CD4-positive, alpha-beta T cell treated with Interleukin-6 at 100 ng/mL for 8 hours (primary cell): ENCODE data around the gene SPINK14.

Source experiments
- DNase-seq: peaks from one replicate; pipeline ENCODE4 v3.0.0-alpha.2; 2020; ENCODE audit warnings: mixed read lengths, low spot score

Gene SPINK14

DNA sequence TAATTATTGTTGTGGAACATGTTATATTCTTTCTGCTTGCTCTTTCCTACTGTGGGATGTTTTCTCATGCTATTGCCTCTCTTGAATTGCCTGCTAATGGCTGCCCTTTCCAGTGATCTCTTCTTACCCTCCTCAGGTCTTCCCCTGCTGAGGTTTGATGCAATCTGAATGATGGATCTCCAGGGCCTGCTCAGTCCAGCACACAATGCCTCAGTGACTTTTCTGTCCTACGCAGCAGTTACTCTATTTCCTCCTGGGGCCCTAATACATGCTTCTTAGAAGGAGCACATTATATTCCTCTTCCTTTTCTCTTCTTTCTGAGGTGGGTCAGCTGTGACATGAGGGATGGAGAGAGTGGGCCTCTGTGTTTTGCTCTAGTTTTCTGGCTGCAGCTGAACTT lies at the start of gene SPINK14:
TSS of gene SPINK14 (plus strand) at position 301 of the 400 bp plus-strand sequence. CDS start 1,187 bp downstream, outside the sequence.
- DNase-seq: no peak

DNA sequence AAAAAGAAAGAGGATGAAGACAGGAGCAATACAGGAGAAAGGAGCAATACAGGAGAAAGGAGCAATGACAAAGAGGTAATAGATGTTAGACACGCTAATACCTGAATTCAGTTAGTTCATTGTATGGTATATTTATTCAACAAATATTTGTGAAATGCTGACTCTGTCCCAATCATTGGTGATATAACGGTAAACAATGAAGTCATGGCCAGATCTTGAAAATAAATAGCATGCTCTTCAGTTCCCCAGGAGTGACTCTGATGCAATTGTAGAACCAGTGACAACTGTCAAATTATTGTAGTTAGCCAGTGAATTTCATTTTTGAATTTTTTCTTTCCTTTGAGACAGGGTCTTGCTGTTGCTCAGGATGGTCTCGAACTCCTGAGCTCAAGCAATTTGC lies 48.0 kb upstream of the SPINK14 start:
- DNase-seq: no peak

- no peak for DNase-seq
These were observed 42.7 kb upstream of the SPINK14 start for GRCh38 chr5:148125641-148126040.

DNA sequence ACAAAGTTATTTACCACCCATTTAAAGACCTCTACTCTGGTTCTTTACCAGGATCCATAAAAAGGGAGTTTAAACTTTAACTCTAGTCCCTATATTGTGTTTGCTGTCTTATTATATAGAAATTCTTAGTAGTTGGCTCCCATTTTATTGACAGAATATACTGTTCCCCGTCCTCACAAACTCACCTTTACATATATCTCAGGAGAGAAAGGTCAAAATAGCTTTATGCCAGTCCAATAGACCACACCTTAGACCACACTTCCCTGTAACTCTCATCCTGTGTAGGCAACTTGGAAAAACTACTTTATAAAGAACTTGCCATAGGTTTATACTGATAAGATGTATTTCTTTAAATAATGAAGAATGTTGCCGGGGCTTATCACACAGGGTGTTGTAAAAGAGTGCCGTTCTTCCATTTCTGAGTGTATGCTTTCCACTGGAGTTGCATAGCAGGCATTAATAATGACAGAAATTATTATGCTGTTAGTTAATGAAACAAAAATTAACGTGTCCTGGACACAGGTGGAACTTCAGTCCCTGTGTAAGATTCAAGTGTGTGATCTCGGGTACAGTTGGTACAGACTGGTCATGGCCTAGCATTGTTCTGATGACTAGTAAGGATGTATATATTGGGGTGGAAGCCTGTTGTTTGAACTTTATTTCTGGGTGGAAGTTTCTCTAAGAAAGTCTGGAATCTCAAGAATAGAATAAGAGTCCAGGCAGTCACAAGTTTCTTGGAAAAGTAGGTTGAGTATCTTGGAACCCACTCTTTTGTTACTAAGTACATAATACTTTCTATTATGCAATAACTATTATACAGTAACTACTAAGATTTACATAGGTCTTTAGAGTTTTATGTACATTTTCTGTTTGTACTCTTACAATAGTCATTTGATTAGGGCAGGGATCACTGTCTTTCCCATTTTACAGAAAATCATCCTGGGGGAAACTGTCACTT lies 33.0 kb upstream of the SPINK14 start:
- no peak for DNase-seq

DNA sequence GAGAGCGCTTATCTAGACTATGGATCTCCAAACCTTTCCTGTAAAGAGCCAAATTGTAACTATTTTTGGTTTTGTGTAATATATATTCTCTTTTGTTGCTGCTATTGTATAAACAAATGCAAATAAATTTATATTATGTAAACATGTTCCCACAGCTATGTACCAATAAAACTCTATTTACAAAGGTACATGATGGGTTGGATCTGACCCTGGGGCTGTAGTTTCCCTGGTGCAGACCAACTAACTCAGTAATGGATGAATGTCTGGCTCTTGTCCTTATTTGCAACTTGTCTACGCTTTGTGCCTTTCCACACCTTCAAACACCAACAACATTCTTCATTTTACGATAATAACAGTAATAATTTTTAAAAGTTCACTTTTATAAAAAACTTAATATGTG lies 27.5 kb upstream of the SPINK14 start:
- DNase-seq: no peak

- DNase-seq: no peak
These were observed 26.7 kb upstream of the SPINK14 start for GRCh38 chr5:148141645-148142044.

DNA sequence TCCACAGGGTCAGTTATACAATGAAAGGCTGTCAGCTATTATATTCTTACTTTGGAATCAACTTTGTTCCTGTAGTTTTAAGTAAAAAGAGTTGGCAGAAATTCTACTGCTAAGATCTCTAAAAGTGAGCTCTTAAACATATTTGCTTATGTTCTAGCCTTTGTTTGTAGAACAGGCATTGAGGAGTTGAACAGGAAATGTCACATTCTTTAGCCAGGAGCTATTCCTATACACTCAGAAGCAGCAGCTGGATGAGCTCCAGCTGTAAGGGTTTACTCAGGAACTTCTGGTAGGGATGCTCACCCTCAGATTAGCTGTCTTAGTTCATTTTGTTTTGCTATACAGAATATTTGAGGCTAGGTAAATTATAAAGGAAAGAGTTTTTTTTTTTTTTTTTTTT lies 22.4 kb upstream of the SPINK14 start:
- no peak for DNase-seq

DNA sequence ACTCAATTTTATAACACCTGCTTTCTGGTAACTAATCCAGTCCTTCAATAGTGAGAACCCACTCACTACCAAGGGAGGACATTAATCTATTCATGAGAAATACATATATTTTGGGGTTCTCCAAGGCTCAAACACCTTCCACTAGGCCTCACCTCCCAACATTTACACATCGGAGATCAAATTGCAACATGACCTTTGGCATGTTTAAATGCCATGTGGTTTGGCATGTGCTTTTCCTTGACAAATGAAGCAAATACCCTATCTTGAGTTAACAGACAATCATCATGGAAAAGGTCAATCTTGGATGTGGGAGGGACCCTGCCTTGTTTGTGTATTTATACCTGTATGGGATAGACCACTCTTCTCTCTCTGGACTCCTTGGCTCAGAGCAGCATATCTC lies 21.9 kb upstream of the SPINK14 start:
- DNase-seq: no peak

DNA sequence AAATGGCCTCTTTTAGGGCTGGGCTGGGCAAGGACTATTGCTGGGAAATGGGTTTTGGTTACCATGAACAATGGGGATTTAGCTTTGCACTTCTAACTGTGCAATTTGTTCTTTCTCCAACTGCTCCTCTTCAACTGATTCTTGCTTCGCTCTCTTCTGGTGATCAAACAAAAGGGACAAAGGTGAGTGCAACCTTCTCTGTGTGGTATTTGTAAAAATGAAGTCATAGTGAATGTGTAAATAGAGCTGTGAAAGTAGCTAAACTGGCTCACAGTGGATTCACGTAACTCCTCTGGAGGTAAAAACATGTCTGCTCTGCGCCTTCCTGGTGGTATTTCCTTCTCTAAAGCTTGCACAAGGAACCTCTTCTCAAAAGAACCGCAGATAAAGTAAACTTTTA lies 20.9 kb upstream of the SPINK14 start:
- no peak for DNase-seq

DNA sequence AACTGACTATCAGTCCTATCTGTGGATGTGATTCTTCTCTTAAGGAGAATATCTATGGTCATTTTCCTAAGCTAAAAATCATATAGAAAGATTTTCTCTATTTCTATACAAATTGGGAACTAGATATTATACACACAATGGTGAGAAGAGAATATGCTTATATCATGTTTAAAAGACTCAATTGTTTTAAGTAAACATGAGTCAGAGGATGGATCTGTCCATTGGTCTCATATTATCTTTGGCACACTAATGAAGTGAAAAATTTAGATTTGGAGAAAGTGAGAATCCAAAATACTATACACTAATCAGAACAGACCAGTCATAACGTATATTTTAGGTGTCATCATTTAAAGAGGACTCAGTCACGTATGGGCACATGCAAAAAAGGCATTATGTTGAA lies 16.5 kb upstream of the SPINK14 start:
- no peak for DNase-seq

DNA sequence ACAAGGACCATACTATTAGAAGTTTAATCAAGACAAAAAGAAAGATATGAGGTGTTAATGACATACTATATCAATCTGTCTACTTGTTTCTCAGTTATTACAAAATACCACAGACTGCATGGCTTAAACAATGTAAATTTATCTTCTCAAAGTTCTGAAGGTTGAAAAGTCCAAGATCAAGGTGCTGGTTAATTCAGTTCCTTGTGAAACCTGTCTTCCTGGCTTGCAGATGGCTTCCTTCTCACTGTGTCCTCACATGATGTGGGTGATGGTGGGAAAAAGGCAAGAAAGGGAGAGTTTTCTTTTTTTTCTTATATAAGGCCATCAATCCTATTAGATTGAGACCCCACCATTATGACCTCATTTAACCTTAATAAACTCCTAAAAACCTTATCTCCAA lies 15.6 kb upstream of the SPINK14 start:
- no peak for DNase-seq

DNA sequence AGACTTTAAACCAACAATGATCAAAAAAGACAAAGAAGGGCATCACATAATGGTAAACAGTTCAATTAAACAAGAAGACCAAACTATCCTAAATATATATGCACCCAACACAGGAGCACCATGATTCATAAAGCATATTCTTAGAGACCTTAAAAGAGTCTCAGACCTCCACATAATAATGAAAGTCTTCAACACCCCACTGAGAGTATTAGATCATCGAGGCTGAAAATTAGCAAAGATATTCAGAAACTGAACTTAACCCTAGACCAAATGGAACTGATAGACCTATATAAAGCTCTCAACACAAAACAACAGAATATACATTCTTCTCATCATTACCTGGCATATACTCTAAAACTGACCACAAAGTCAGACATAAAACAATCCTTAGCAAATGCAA lies 11.7 kb upstream of the SPINK14 start:
- no peak for DNase-seq

DNA sequence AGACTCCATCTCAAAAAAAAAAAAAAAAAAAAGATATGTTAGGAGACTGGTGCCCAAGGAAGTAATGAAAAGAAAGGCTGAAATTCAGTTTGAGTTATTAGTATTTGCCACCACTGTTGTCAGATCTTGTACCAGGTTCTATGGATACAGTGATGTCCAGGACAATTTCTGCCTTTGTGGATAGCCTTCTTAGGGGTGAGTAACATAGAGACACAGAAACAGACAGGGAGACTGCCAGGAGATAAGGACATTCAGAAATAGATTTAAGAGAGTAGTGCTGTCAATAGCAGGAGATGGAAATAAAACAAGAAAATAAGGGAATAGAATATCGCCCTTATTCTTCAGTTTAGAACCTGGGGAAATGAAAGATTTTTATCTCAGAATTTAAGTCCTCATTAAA lies 6.3 kb upstream of the SPINK14 start:
- DNase-seq: no peak

DNA sequence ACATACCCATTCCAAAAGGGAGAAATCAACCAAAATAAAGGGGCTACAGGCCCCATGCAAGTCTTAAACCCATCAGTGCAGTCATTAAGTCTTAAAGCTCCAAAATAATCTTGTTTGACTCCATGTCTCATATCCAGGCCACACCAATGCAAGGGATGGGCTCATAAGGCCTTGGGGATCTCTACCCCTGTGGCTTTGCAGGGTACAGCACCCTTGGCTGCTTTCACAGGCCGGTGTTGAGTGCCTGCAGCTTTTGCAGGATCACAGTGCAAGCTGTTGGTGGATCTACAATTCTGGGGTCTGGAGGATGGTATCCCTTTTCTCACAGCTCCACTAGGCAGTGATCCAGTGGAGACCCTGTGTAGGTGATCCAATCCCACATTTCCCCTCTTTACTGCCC lies 5.0 kb upstream of the SPINK14 start:
- DNase-seq: no peak

- no peak for DNase-seq
These were observed 1.6 kb upstream of the SPINK14 start for GRCh38 chr5:148166550-148167283.

DNA sequence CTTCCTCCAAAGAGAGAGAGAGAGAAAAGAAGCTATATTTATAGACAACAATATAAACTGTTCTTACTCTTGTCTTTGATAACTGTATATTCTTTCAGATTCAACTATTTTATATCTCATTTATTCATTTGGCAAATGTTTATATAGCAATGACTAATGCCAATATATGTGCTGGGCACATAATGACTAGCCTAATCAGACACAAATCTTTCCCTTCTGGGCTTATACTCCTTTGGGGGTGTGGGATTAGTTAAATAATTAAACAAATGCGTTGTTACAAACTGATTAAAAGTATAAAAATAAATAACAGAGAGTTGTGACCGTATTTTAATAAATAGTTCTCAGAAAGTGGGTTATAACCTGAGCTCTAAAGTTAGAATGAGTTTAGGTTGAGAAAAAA lies 4.0 kb downstream of the SPINK14 start:
- DNase-seq: no peak

DNA sequence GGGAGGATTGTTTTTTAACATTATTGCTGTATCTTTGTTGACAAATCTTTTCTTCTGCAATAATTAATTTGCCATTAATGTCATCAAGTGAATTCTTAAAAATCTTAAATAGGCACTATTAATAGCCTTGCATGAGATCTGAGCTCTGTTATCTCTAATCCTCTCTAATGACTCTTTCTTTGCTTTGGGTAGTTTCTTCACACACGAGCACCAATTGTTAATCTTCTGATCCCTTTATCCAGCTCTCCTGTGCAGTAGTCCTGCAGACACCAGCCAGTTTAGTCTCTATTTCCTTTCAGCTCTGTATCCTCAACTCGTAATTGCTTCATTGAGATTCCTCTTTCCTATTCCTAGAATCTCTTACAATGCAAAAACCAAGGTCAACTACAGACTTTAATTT lies 8.1 kb downstream of the SPINK14 start:
- DNase-seq: no peak

GRCh38 chr5:148177207-148177606 lies 8.9 kb downstream of the SPINK14 start:
- no peak for DNase-seq

DNA sequence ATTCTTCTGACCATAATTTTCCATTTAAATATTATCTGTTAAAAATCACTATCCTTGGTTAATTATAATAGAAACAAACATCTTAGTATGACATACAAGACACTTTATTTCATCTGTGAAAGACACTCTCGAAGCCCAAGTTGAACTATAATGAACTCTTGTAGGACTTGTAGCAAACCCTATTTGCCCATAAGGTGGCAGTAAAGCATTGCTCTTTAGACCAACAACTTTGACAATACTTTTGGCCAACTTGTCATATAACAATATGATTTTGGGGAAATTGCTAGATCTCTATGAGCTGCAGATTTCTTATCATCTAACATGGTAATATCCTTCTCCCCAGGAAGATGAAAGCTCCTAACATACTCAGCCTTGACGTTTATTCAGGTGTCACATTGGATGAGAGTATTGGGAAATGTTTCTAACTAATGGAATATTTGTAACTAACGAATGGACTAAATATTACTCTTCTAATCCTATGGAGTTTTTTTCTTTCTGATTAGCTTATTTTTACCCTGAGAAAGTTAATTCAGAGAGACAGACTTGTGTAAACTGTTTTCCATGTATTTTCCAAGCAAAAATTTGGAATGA lies 11.0 kb downstream of the SPINK14 start:
- DNase-seq: peak; percentile 22

GRCh38 chr5:148186248-148187003 lies 18.1 kb downstream of the SPINK14 start:
- no peak for DNase-seq

GRCh38 chr5:148191010-148191409 lies 22.7 kb downstream of the SPINK14 start:
- no peak for DNase-seq

- DNase-seq: no peak
These were observed 24.9 kb downstream of the SPINK14 start for GRCh38 chr5:148193202-148193601.
